ENCODE measurements around the gene RNF144B. TPM values are rescaled to one million over a fixed set of nuclear protein-coding genes. Genes with fewer than 3 reads are reported as not detected.

The RNF144B gene
- total and polyA plus RNA-seq, 2 experiments from 2014 or later = 0.48 to 1.1 TPM

DNA sequence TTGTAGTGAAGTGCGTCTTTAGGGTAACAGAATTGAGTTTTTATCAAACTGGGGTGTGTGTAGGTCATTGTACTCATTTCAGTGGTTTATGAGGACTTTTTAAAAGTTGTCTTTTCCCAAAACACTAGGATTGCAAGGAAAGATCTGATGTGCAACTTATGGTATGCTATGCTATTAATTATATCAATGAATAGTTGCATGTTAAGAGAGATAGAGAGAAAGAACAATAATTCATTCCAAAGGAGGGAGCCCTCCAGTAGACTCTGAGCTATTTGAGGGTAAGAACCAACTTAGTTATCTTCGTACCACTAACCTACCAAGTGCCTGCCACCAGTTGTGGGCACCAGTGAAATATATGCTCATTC lies 117.1 kb downstream of the RNF144B start:
- Histone ChIP-seq H3K27ac (no peak overlapping the region), H3K4me3 (no peak overlapping the region), H3K9me3 (ENCODE audit: low read depth) (no peaks in the 10 kb centered on the region), H3K27me3 (no peaks in the 10 kb centered on the region), H3K36me3 (no peaks in the 10 kb centered on the region), H3K4me1 (ENCODE audit: low read depth) (no peaks in the 10 kb centered on the region)
- DNase-seq (ENCODE audit: low read depth in 1 of 2, low spot score in 1 of 2) = no peak
- TF ChIP-seq, protein P1, sequence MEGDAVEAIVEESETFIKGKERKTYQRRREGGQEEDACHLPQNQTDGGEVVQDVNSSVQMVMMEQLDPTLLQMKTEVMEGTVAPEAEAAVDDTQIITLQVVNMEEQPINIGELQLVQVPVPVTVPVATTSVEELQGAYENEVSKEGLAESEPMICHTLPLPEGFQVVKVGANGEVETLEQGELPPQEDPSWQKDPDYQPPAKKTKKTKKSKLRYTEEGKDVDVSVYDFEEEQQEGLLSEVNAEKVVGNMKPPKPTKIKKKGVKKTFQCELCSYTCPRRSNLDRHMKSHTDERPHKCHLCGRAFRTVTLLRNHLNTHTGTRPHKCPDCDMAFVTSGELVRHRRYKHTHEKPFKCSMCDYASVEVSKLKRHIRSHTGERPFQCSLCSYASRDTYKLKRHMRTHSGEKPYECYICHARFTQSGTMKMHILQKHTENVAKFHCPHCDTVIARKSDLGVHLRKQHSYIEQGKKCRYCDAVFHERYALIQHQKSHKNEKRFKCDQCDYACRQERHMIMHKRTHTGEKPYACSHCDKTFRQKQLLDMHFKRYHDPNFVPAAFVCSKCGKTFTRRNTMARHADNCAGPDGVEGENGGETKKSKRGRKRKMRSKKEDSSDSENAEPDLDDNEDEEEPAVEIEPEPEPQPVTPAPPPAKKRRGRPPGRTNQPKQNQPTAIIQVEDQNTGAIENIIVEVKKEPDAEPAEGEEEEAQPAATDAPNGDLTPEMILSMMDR (IDR thresholded peaks at IDR 0.05; ENCODE audit: low read depth, low read length) = no peak

DNA sequence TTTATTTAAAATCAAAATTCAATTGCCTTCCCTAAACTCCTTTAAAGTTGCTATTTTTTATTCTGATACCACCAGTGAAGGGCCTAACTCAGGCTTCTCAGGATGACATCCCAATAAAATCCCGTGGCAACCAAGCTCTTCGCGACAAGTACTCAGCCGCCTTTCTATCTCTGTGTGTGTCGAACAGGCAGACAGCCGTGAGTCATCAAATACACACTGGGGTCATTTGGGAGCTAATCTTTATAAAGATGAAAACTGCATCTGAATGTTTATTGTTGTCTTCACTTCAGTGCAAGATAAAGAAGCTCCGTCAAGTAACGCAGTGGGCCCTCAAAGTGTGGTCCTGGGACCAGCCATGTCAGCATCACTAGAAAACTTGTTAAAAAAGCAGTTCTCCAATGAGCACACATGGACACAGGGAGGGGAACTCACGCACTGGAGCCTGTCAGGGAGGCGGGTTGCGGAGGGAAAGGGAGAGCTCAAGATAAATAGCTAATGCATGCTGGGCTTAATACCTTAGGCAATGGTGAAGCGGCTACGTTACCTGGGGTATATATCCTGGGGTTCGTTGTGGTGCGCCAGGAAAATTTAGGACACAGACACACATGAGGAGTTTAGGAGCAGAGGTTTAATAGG lies 119.3 kb downstream of the RNF144B start:
- peak in 1 of 2 donors; percentile 10 for DNase-seq (ENCODE audit: low read depth in 1 of 2, low spot score in 1 of 2)

DNA sequence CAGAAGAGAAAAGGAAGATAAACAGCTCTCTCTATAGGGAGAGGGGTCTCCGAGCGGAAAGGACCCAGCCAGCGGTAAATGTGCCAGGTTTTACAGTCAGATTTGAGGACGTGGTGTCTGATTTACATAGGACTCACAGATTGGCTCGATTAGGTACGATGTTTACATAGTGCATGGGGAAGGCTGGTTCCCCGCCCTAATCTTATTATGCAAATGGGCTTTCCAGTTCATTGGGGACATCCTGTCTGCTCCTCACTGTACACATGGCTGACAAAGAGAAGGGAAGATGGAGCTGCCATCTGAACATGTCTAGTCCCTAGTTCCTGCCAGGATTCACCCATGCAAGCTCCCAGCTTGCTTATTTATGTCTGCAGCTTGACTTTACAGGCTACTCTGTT lies 119.9 kb downstream of the RNF144B start:
- TF ChIP-seq, protein P1 (IDR thresholded peaks at IDR 0.05; ENCODE audit: low read depth, low read length) = no peak
- H3K27me3 ChIP-seq = no peaks in the 10 kb centered on the region
- H3K27ac ChIP-seq = no peak overlapping the region
- H3K4me3 ChIP-seq = no peak overlapping the region
- H3K4me1 ChIP-seq (ENCODE audit: low read depth) = no peaks in the 10 kb centered on the region
- H3K9me3 ChIP-seq (ENCODE audit: low read depth) = no peaks in the 10 kb centered on the region
- H3K36me3 ChIP-seq = no peaks in the 10 kb centered on the region
- no peak for DNase-seq (ENCODE audit: low read depth in 1 of 2, low spot score in 1 of 2)

More for the DNA sequence above, 119.3 kb downstream of the RNF144B start:
- Histone ChIP-seq H3K27me3 (no peaks in the 10 kb centered on the region), H3K27ac (no peak overlapping the region), H3K4me1 (ENCODE audit: low read depth) (no peaks in the 10 kb centered on the region), H3K36me3 (no peaks in the 10 kb centered on the region), H3K4me3 (no peak overlapping the region), H3K9me3 (ENCODE audit: low read depth) (no peaks in the 10 kb centered on the region)
- TF ChIP-seq, protein P1 (IDR thresholded peaks at IDR 0.05; ENCODE audit: low read depth, low read length) = no peak

DNA sequence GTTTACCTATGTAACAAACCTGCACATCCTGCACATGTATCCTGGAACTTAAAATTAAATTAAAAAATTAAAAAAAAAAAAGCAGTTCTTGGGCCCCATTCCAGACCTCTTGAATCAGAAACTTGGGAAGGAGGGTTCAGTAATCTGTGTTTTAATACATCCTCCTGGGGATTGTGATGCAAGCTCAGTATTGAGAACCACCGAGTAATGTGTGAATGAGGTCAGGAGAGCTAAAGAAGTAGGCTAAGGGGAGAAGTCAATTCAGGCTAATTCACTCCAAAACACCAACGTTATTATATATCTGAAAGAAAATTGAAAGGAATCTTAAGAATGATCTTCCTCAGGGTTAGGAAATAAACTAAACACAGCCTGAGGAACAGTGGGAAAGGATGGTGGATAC lies 120.4 kb downstream of the RNF144B start:
- peak in 1 of 2 donors; percentile 41 for DNase-seq (ENCODE audit: low read depth in 1 of 2, low spot score in 1 of 2)
- Histone ChIP-seq H3K36me3 (no peaks in the 10 kb centered on the region), H3K9me3 (ENCODE audit: low read depth) (no peaks in the 10 kb centered on the region), H3K4me1 (ENCODE audit: low read depth) (no peaks in the 10 kb centered on the region), H3K4me3 (no peak overlapping the region), H3K27ac (no peak overlapping the region), H3K27me3 (no peaks in the 10 kb centered on the region)
- TF ChIP-seq, protein P1 (IDR thresholded peaks at IDR 0.05; ENCODE audit: low read depth, low read length) = no peak

DNA sequence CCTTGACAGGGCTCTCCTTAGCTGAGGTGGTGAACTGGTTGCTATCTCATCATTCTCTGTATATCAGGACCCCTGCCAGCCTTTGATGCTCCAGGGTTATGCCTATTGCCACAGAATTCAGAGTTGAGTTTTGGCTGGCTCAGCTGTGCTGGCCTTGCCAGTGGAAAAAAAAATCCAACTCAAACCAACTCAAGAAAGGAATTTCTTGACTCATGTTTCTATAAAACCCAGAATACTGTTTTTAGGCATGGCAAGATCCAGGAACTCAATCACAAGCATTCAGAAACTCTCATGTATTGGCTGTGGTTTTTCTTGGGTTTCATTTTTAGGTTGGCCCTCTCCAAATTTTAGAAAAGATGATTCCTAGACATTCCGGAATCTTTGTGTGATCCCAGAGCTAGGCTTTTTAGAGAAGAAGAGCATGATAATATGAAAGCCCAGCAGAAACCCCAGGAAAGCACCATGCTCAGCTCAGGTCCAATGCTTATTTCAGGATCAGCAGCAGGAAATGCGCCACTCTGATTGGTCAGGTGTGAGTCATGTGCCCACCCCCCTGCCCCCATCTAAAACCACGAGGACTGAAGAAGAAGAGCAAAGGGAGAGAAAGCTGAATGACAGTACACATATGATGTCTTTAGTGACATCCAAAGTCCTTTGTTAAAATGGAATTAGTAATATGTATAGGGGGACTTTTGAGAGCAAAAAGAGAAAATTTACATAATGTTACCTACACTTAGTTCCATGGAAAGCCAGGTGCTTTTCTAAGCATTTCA lies 122.9 kb downstream of the RNF144B start:
- no peak for DNase-seq (ENCODE audit: low read depth in 1 of 2, low spot score in 1 of 2)
- no peaks in the 10 kb centered on the region for H3K9me3 ChIP-seq (ENCODE audit: low read depth)
- H3K36me3 ChIP-seq = no peaks in the 10 kb centered on the region
- H3K27ac ChIP-seq = no peak overlapping the region
- H3K4me1 ChIP-seq (ENCODE audit: low read depth) = no peaks in the 10 kb centered on the region
- TF ChIP-seq, protein P1 (IDR thresholded peaks at IDR 0.05; ENCODE audit: low read depth, low read length) = no peak
- H3K27me3 ChIP-seq = no peaks in the 10 kb centered on the region
- H3K4me3 ChIP-seq = no peak overlapping the region

Measured in cardiac muscle cell (in vitro differentiated cells and primary cell).